PC-3 (cell line): Measurements from ENCODE around the gene SVOPL. TPM values are rescaled to one million over a fixed set of nuclear protein-coding genes. Genes with fewer than 3 reads are reported as not detected.

Experiments used
- ATAC-seq: fragments of 200-7000 bp; cut with Tn5 transposase; 2 replicates; pipeline ENCODE4 v1.9.1; 2020; ENCODE audit warnings: mild to moderate bottlenecking, moderate library complexity
- BruUV-seq: library from RNA; stranded (reverse); fragments of 400-500 nt; replicated peaks from 2 replicates; lab custom pipeline; 2021; lab: Mats Ljungman, UMichigan
- CTCF ChIA-PET: fragments of 300-600 bp; sonication (Branson Sonifier 250); formaldehyde crosslinking; loops from one replicate; lab custom pipeline; 2022; ENCODE audit warnings: antibody characterized with exemption; lab: Charles Lee
- POLR2A ChIA-PET: fragments of 300-600 bp; sonication (Branson Sonifier 250); formaldehyde crosslinking; loops from one replicate; lab custom pipeline; 2022; ENCODE audit warnings: antibody characterized with exemption; ENCODE audit not compliant: unreplicated experiment; lab: Charles Lee
- DNase-seq: peaks from one replicate; pipeline ENCODE4 v3.0.0-alpha.2; 2015
- H2AFZ ChIP-seq: fragments of 300-600 bp; sonication (generic); 2 replicates; pipeline ENCODE4 v1.6.0; 2016; ENCODE audit warnings: antibody characterized with exemption, low read length
- H3F3A ChIP-seq: fragments of 300-600 bp; sonication (generic); one replicate; pipeline ENCODE4 v1.6.0; 2017; ENCODE audit warnings: antibody characterized with exemption, low read length, control low read depth, mild to moderate bottlenecking; ENCODE audit not compliant: unreplicated experiment
- H3K27ac ChIP-seq: fragments of 300-600 bp; sonication (generic); 2 replicates; pipeline ENCODE4 v1.5.1; 2016; ENCODE audit warnings: mild to moderate bottlenecking, low read length
- H3K27me3 ChIP-seq: fragments of 300-600 bp; sonication (generic); 2 replicates; pipeline ENCODE4 v1.6.1; 2016; ENCODE audit warnings: low read length, mixed read lengths
- H3K36me3 ChIP-seq: fragments of 300-600 bp; sonication (generic); 2 replicates; pipeline ENCODE4 v1.6.1; 2016; ENCODE audit warnings: low read depth, mixed run types, low read length, mixed read lengths
- H3K4me1 ChIP-seq: fragments of 300-600 bp; sonication (generic); 2 replicates; pipeline ENCODE4 v1.5.1; 2016; ENCODE audit warnings: low read length; ENCODE audit not compliant: insufficient read depth
- H3K4me2 ChIP-seq: fragments of 300-600 bp; sonication (generic); 2 replicates; pipeline ENCODE4 v1.6.0; 2016; ENCODE audit warnings: low read length
- H3K4me3 ChIP-seq: fragments of 300-600 bp; sonication (generic); 2 replicates; pipeline ENCODE4 v1.5.1; 2016; ENCODE audit warnings: mild to moderate bottlenecking, low read length, mixed read lengths
- H3K79me2 ChIP-seq: fragments of 300-600 bp; sonication (generic); 2 replicates; pipeline ENCODE4 v1.6.1; 2017; ENCODE audit warnings: low read length, mixed read lengths
- H3K9ac ChIP-seq: fragments of 300-600 bp; sonication (generic); 2 replicates; pipeline ENCODE4 v1.6.0; 2016; ENCODE audit warnings: mild to moderate bottlenecking, low read length
- H3K9me2 ChIP-seq: fragments of 300-600 bp; sonication (generic); replicated peaks from 2 replicates; pipeline ENCODE4 v1.6.1; 2016; ENCODE audit warnings: mixed run types, low read length, mixed read lengths
- H3K9me3 ChIP-seq: fragments of 300-600 bp; sonication (generic); 2 replicates; pipeline ENCODE4 v1.6.1; 2016; ENCODE audit warnings: low read length, mixed read lengths
- H4K20me1 ChIP-seq: fragments of 300-600 bp; sonication (generic); 2 replicates; pipeline ENCODE4 v1.6.1; 2016; ENCODE audit warnings: low read length, mixed read lengths
- EZH2 ChIP-seq: fragments of 300-600 bp; sonication (generic); IDR thresholded peaks from one replicate; pipeline ENCODE4 v1.6.1; 2017; ENCODE audit warnings: antibody characterized with exemption, mild to moderate bottlenecking, low read length; ENCODE audit not compliant: unreplicated experiment
- EZH2phosphoT487 ChIP-seq: fragments of 300-600 bp; sonication (generic); IDR thresholded peaks from 2 replicates; pipeline ENCODE4 v1.6.1; 2018; ENCODE audit warnings: mild to moderate bottlenecking, antibody characterized with exemption, low read length, borderline replicate concordance
- intact Hi-C: fragments of 100-400 bp; cut with micrococcal nuclease; formaldehyde crosslinking; loops from 2 replicates; pipeline ENCODE4 v1.9.0; 2023
- total RNA-seq: library from RNA; depleted of rRNA; stranded (reverse); fragments of >200 nt; gene quantifications from 2 replicates; pipeline ENCODE4 v1.2.3, GENCODE V29; 2014
- TF ChIP-seq, protein P1 (sequence below): fragments of 300-600 bp; sonication (generic); conservative IDR thresholded peaks from 2 replicates; pipeline ENCODE4 v1.5.1; 2017; ENCODE audit warnings: antibody characterized with exemption, low read depth, mild to moderate bottlenecking, low read length

The SVOPL gene
- total RNA-seq, 1 experiment from 2014 or later: not detected

DNA sequence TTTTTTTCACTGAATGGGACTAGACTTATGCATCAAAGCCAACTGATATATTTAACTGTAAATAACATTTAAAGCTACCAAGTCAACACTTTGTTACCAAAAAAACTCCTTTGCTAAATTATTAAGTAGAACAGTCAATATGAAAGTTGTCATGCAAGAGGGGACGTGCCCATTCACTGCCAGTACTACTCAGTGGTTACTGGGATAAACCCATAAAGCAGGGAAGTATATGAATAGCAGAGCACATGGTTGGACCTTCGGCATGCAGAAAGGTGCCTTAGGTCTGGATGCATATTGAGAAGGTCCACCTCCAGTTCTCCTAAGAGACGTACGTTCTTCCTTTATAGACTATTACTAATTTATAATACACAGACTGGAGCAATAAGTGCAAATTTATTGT is 120.1 kb downstream of the SVOPL start:
- Histone ChIP-seq H3K4me3 (no peak overlapping the region), H3K36me3 (peaks cover 11% of the 10 kb centered on the region), H3K4me1 (no peaks in the 10 kb centered on the region), H4K20me1 (no peaks in the 10 kb centered on the region), H3K79me2 (no peaks in the 10 kb centered on the region), H3K4me2 (no peak overlapping the region), H3K9me3 (no peaks in the 10 kb centered on the region), H3K9ac (no peak overlapping the region), H3K27me3 (no peaks in the 10 kb centered on the region), H2AFZ (no peak overlapping the region), H3K27ac (no peak overlapping the region), H3K9me2 (no peaks in the 10 kb centered on the region), H3F3A (no peaks in the 10 kb centered on the region)
- no peak for DNase-seq
- no TSS peak for BruUV-seq
- POLR2A ChIA-PET: no interaction called here
- no peak for ATAC-seq
- intact Hi-C loops: no loop called here
- CTCF ChIA-PET: no interaction called here
- no peak for TF ChIP-seq EZH2phosphoT487

DNA sequence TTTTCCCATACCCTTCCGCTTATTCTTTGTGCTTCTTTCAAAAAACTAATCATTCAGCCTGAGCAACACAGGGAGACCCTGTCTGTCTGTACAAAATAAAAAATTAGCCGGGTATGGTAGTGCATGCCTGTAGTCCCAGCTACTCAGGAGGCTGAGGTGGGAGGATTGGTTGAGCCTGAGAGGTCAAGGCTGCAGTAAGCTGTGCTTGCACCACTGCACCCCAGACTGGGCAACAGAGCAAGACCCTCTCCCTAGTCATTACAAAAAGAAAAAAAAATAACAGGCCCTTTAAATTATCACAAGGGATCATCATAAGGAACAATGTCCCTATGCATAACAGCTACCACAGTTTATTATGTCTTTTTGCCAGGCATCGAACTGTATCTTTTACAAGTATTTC is 121.5 kb downstream of the SVOPL start:
- Histone ChIP-seq H3K27me3 (no peaks in the 10 kb centered on the region), H3K27ac (no peak overlapping the region), H3F3A (no peaks in the 10 kb centered on the region), H3K4me3 (no peak overlapping the region), H3K4me2 (no peak overlapping the region), H3K9me2 (no peaks in the 10 kb centered on the region), H2AFZ (no peak overlapping the region), H3K4me1 (no peaks in the 10 kb centered on the region), H3K9ac (no peak overlapping the region), H3K9me3 (no peaks in the 10 kb centered on the region), H3K79me2 (no peaks in the 10 kb centered on the region), H3K36me3 (peaks cover 6% of the 10 kb centered on the region; the same call in 1 of the 2 replicates), H4K20me1 (no peaks in the 10 kb centered on the region)
- DNase-seq: no peak
- intact Hi-C loops: loop anchor here (10.0 kb wide), 2 partner anchors 105 to 155 kb away; no protein-coding TSS in a partner anchor
- POLR2A ChIA-PET: no interaction called here
- ATAC-seq: no peak
- CTCF ChIA-PET: no interaction called here
- TF ChIP-seq EZH2phosphoT487 (no peak), EZH2 (no peak)
- TF ChIP-seq, protein P1, sequence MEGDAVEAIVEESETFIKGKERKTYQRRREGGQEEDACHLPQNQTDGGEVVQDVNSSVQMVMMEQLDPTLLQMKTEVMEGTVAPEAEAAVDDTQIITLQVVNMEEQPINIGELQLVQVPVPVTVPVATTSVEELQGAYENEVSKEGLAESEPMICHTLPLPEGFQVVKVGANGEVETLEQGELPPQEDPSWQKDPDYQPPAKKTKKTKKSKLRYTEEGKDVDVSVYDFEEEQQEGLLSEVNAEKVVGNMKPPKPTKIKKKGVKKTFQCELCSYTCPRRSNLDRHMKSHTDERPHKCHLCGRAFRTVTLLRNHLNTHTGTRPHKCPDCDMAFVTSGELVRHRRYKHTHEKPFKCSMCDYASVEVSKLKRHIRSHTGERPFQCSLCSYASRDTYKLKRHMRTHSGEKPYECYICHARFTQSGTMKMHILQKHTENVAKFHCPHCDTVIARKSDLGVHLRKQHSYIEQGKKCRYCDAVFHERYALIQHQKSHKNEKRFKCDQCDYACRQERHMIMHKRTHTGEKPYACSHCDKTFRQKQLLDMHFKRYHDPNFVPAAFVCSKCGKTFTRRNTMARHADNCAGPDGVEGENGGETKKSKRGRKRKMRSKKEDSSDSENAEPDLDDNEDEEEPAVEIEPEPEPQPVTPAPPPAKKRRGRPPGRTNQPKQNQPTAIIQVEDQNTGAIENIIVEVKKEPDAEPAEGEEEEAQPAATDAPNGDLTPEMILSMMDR: no peak
- BruUV-seq: no TSS peak

DNA sequence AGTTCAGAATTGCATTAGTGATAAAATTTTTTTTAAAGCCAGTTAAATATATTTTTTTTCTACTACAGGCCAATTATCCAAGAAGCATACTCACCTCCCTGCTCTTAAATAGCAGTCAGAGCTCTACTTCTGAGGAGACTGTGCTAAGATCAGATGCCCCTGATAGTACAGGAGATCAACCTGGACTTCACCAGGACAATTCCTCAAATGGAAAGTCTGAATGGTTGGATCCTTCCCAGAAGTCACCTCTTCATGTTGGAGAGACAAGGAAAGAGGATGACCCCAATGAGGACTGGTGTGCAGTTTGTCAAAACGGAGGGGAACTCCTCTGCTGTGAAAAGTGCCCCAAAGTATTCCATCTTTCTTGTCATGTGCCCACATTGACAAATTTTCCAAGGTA is 122.0 kb downstream of the SVOPL start:
- no peaks in the 10 kb centered on the region for H3K9me2 ChIP-seq
- ChIA-PET CTCF (no interaction called here), POLR2A (no interaction called here)
- TF ChIP-seq EZH2: no peak
- TF ChIP-seq EZH2phosphoT487: no peak
- intact Hi-C loops: loop anchor here (10.0 kb wide), 2 partner anchors 104 to 156 kb away; no protein-coding TSS in a partner anchor
- H3K79me2 ChIP-seq: no peaks in the 10 kb centered on the region
- H3K27me3 ChIP-seq: no peaks in the 10 kb centered on the region
- H3K27ac ChIP-seq: no peak overlapping the region
- no peak for ATAC-seq
- H3K9me3 ChIP-seq: no peaks in the 10 kb centered on the region
- no peaks in the 10 kb centered on the region for H3F3A ChIP-seq
- no peak for DNase-seq
- H3K4me3 ChIP-seq: no peak overlapping the region
- no peaks in the 10 kb centered on the region for H3K4me1 ChIP-seq
- H4K20me1 ChIP-seq: no peaks in the 10 kb centered on the region
- H3K36me3 ChIP-seq: peaks cover 5% of the 10 kb centered on the region; the same call in 1 of the 2 replicates
- H2AFZ ChIP-seq: no peak overlapping the region
- no peak overlapping the region for H3K4me2 ChIP-seq
- BruUV-seq: no TSS peak
- no peak overlapping the region for H3K9ac ChIP-seq
